Measurements from ENCODE around the gene FBXW12.
"Not testable (repeated sequence)": the region's sequence is repeated elsewhere in the genome, so short reads cannot be mapped to it uniquely, and the experiment has no call there.

FBXW12 gene

GRCh38 chr3:48371651-48372376 is at the start of gene FBXW12:
TSS of gene FBXW12 (plus strand) at chr3:48372219. CDS start at chr3:48372768, 549 bp downstream.
- in situ Hi-C loops (cut with MboI; ENCODE audit: low sequenced_read_pairs), result no loop called here

- in situ Hi-C loops (cut with MboI; ENCODE audit: low sequenced_read_pairs), result not testable (repeated sequence)
Observed at GRCh38 chr3:48331706-48332435, 40.1 kb upstream of the FBXW12 start.

- in situ Hi-C loops (cut with MboI; ENCODE audit: low sequenced_read_pairs), result not testable (repeated sequence)
Observed at GRCh38 chr3:48333346-48334245, 38.4 kb upstream of the FBXW12 start, which contains the start of gene SPINK8. TSS of gene SPINK8 (minus strand) at chr3:48333661. CDS start at chr3:48328341, 5,320 bp downstream.

- in situ Hi-C loops (cut with MboI; ENCODE audit: low sequenced_read_pairs), result no loop called here
Observed at GRCh38 chr3:48334605-48335004, 37.4 kb upstream of the FBXW12 start.

GRCh38 chr3:48335286-48335685 is 36.7 kb upstream of the FBXW12 start:
- in situ Hi-C loops (cut with MboI; ENCODE audit: low sequenced_read_pairs), result not testable (repeated sequence)

- in situ Hi-C loops (cut with MboI; ENCODE audit: low sequenced_read_pairs), result not testable (repeated sequence)
Observed at GRCh38 chr3:48337536-48337935, 34.5 kb upstream of the FBXW12 start.

- in situ Hi-C loops (cut with MboI; ENCODE audit: low sequenced_read_pairs), result no loop called here
Observed at GRCh38 chr3:48338635-48339034, 33.4 kb upstream of the FBXW12 start.

- in situ Hi-C loops (cut with MboI; ENCODE audit: low sequenced_read_pairs), result no loop called here
Observed at GRCh38 chr3:48343432-48343831, 28.6 kb upstream of the FBXW12 start.

GRCh38 chr3:48344867-48345507 is 27.0 kb upstream of the FBXW12 start:
- in situ Hi-C loops (cut with MboI; ENCODE audit: low sequenced_read_pairs), result no loop called here

- in situ Hi-C loops (cut with MboI; ENCODE audit: low sequenced_read_pairs), result no loop called here
Observed at GRCh38 chr3:48345946-48346572, 26.0 kb upstream of the FBXW12 start.

GRCh38 chr3:48347500-48347899 is 24.5 kb upstream of the FBXW12 start:
- in situ Hi-C loops (cut with MboI; ENCODE audit: low sequenced_read_pairs), result no loop called here

GRCh38 chr3:48352546-48352945 is 19.5 kb upstream of the FBXW12 start:
- in situ Hi-C loops (cut with MboI; ENCODE audit: low sequenced_read_pairs), result no loop called here

GRCh38 chr3:48353987-48354386 is 18.0 kb upstream of the FBXW12 start:
- in situ Hi-C loops (cut with MboI; ENCODE audit: low sequenced_read_pairs), result no loop called here

- in situ Hi-C loops (cut with MboI; ENCODE audit: low sequenced_read_pairs), result no loop called here
Observed at GRCh38 chr3:48356419-48356818, 15.6 kb upstream of the FBXW12 start.

- in situ Hi-C loops (cut with MboI; ENCODE audit: low sequenced_read_pairs), result no loop called here
Observed at GRCh38 chr3:48361928-48362327, 10.1 kb upstream of the FBXW12 start.

- in situ Hi-C loops (cut with MboI; ENCODE audit: low sequenced_read_pairs), result no loop called here
Observed at GRCh38 chr3:48364840-48365239, 7.2 kb upstream of the FBXW12 start.

GRCh38 chr3:48367201-48367600 is 4.8 kb upstream of the FBXW12 start:
- in situ Hi-C loops (cut with MboI; ENCODE audit: low sequenced_read_pairs), result no loop called here

- in situ Hi-C loops (cut with MboI; ENCODE audit: low sequenced_read_pairs), result no loop called here
Observed at GRCh38 chr3:48369693-48370332, 2.2 kb upstream of the FBXW12 start.

GRCh38 chr3:48370333-48370713 is 1.7 kb upstream of the FBXW12 start:
- in situ Hi-C loops (cut with MboI; ENCODE audit: low sequenced_read_pairs), result no loop called here

- in situ Hi-C loops (cut with MboI; ENCODE audit: low sequenced_read_pairs), result no loop called here
Observed at GRCh38 chr3:48372377-48372770, 355 bp downstream of the FBXW12 start.
